Vagina (tissue), 2 donors: ENCODE measurements around the gene APOBEC3H.
"Not testable (repeated sequence)": the region's sequence is repeated elsewhere in the genome, so short reads cannot be mapped to it uniquely, and the experiment has no call there.

Experiments used
- POLR2AphosphoS5 ChIP-seq, 2 donors: sonication (generic); formaldehyde crosslinking; IDR thresholded peaks; one replicate each; pipeline ENCODE4 v1.9.0; 2017; ENCODE audit warnings: antibody characterized with exemption in 2 of 2, mild to moderate bottlenecking in 2 of 2, low read depth in 1 of 2; ENCODE audit not compliant: insufficient read depth in 1 of 2
- TF ChIP-seq, protein P1 (sequence below), 3 experiments: fragments of 450-650 bp in 2 of 3; fragments of 200-600 bp in 1 of 3; sonication (generic) in 1 of 3; IDR thresholded peaks; one replicate each; pipeline ENCODE4 v1.5.1; 2017 to 2019; ENCODE audit warnings: antibody characterized with exemption in 3 of 3, mild to moderate bottlenecking in 2 of 3, moderate library complexity in 2 of 3

DNA sequence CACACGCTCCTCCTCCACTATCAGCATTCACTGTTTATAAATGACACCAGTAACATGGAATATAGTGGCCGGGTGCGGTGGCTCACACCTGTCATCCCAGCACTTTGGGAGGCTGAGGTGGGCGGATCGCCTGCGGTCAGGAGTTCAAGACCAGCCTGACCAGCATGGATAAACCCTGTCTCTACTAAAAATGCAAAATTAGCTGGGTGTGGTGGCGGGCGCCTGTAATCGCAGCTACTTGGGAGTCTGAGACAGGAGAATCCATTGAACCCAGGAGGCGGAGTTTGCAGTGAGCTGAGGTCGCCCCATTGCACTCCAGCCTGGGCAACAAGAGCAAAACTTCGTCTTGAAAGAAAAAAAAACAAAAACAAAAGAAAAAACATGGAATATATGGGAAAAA is 19.1 kb upstream of the APOBEC3H start:
- TF ChIP-seq, protein P1, sequence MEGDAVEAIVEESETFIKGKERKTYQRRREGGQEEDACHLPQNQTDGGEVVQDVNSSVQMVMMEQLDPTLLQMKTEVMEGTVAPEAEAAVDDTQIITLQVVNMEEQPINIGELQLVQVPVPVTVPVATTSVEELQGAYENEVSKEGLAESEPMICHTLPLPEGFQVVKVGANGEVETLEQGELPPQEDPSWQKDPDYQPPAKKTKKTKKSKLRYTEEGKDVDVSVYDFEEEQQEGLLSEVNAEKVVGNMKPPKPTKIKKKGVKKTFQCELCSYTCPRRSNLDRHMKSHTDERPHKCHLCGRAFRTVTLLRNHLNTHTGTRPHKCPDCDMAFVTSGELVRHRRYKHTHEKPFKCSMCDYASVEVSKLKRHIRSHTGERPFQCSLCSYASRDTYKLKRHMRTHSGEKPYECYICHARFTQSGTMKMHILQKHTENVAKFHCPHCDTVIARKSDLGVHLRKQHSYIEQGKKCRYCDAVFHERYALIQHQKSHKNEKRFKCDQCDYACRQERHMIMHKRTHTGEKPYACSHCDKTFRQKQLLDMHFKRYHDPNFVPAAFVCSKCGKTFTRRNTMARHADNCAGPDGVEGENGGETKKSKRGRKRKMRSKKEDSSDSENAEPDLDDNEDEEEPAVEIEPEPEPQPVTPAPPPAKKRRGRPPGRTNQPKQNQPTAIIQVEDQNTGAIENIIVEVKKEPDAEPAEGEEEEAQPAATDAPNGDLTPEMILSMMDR (IDR thresholded peaks at IDR 0.05), result not testable (repeated sequence)
- TF ChIP-seq POLR2AphosphoS5 (IDR thresholded peaks at IDR 0.05; ENCODE audit: insufficient read depth in 1 of 2, low read depth in 1 of 2), result not testable (repeated sequence)
